ENCODE data around the gene UNC5A. TPM values are rescaled to one million over a fixed set of nuclear protein-coding genes. Genes with fewer than 3 reads are reported as not detected.
"Not testable (repeated sequence)": the region's sequence is repeated elsewhere in the genome, so short reads cannot be mapped to it uniquely, and the experiment has no call there.

UNC5A gene
- total RNA-seq, 1 donor from 2014 or later = 0.40 TPM

GRCh38 chr5:176862330-176862995 lies 52.1 kb downstream of the UNC5A start:
- no peak for DNase-seq (ENCODE audit: low read depth in 2 of 2)

- DNase-seq (ENCODE audit: low read depth in 2 of 2) = no peak
Observed at GRCh38 chr5:176863041-176863764, 52.8 kb downstream of the UNC5A start.

- DNase-seq (ENCODE audit: low read depth in 2 of 2) = no peak
Observed at GRCh38 chr5:176863765-176864098, 53.4 kb downstream of the UNC5A start.

GRCh38 chr5:176864755-176865154 lies 54.4 kb downstream of the UNC5A start:
- DNase-seq (ENCODE audit: low read depth in 2 of 2) = no peak

- DNase-seq (ENCODE audit: low read depth in 2 of 2) = no peak
Observed at GRCh38 chr5:176865964-176866363, 55.6 kb downstream of the UNC5A start.

GRCh38 chr5:176866707-176867310 lies 56.5 kb downstream of the UNC5A start:
- DNase-seq (ENCODE audit: low read depth in 2 of 2) = no peak

- DNase-seq (ENCODE audit: low read depth in 2 of 2) = no peak
Observed at GRCh38 chr5:176868126-176868525, 57.8 kb downstream of the UNC5A start.

GRCh38 chr5:176868731-176869130 lies 58.4 kb downstream of the UNC5A start:
- no peak for DNase-seq (ENCODE audit: low read depth in 2 of 2)

GRCh38 chr5:176869501-176870109 lies 59.2 kb downstream of the UNC5A start:
- DNase-seq (ENCODE audit: low read depth in 2 of 2) = no peak

GRCh38 chr5:176870110-176870591 lies 59.8 kb downstream of the UNC5A start:
- DNase-seq (ENCODE audit: low read depth in 2 of 2) = peak; percentile 58 to 61

- not testable (repeated sequence) for DNase-seq (ENCODE audit: low read depth in 2 of 2)
Observed at GRCh38 chr5:176870644-176871043, 60.3 kb downstream of the UNC5A start.

GRCh38 chr5:176872586-176872985 lies 62.2 kb downstream of the UNC5A start:
- DNase-seq (ENCODE audit: low read depth in 2 of 2) = not testable (repeated sequence)

GRCh38 chr5:176873011-176873410 lies 62.7 kb downstream of the UNC5A start:
- DNase-seq (ENCODE audit: low read depth in 2 of 2) = not testable (repeated sequence)

- no peak for DNase-seq (ENCODE audit: low read depth in 2 of 2)
Observed at GRCh38 chr5:176873541-176874172, 63.3 kb downstream of the UNC5A start.

- no peak for DNase-seq (ENCODE audit: low read depth in 2 of 2)
Observed at GRCh38 chr5:176874198-176874780, 63.9 kb downstream of the UNC5A start.

- no peak for DNase-seq (ENCODE audit: low read depth in 2 of 2)
Observed at GRCh38 chr5:176875014-176875550, 64.7 kb downstream of the UNC5A start.

- DNase-seq (ENCODE audit: low read depth in 2 of 2) = no peak
Observed at GRCh38 chr5:176875783-176876505, 65.6 kb downstream of the UNC5A start.

- no peak for DNase-seq (ENCODE audit: low read depth in 2 of 2)
Observed at GRCh38 chr5:176876506-176877431, 66.4 kb downstream of the UNC5A start.

- DNase-seq (ENCODE audit: low read depth in 2 of 2) = no peak
Observed at GRCh38 chr5:176877793-176878331, 67.5 kb downstream of the UNC5A start.

Data from lung microvascular endothelial cell (primary cell).